ENCODE measurements around the gene INPP4A.

DNA sequence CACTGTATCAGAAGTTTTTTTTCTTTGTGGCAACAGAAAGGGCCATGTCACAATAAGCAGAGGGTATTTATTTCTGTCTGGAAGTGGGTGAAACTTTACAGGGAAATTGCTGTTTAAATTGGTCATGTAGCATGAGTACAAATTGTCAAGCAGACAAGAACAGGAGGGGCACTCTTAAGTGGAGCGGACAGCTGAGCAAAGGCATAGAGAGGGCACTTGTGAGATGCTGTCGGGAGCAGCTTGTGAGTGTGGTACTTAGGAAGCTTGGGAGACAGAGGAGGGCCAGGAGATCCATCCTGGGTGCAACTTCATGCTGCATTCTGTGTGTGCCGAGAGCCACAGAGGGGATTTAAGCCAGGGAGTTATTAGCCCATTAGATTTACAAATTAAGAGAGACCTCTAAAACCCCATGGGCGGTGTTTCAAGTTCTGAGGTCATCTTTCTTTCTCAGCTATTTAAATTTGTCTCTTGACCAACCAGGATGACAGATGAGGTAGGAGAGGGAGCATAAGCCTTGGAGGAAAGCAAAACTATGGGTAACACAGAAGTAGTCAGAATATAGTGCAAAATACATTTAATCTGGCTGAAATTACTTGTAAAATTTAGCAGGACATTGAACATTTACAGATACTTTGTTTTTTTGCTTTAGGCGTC, 30.4 kb downstream of the INPP4A start:
- TF ChIP-seq ASH2L (IDR thresholded peaks at IDR 0.05; ENCODE audit: insufficient read length, low read depth, low read length) (no peak), EP300 (IDR thresholded peaks at IDR 0.05; ENCODE audit: low read depth in 2 of 2, low read length in 2 of 2) (no peak), EP300 (CRISPR knock-in tag; IDR thresholded peaks at IDR 0.05; ENCODE audit: borderline replicate concordance) (no peak), ZNF878 (CRISPR knock-in tag; IDR thresholded peaks at IDR 0.05) (no peak), ZFP62 (CRISPR knock-in tag; IDR thresholded peaks at IDR 0.05) (no peak), MAFF (IDR thresholded peaks at IDR 0.05; ENCODE audit: low read depth, low read length) (no peak), NFATC3 (CRISPR knock-in tag; IDR thresholded peaks at IDR 0.05) (no peak), ZNF451 (CRISPR knock-in tag; IDR thresholded peaks at IDR 0.05) (no peak)
- TF ChIP-seq, protein P1, sequence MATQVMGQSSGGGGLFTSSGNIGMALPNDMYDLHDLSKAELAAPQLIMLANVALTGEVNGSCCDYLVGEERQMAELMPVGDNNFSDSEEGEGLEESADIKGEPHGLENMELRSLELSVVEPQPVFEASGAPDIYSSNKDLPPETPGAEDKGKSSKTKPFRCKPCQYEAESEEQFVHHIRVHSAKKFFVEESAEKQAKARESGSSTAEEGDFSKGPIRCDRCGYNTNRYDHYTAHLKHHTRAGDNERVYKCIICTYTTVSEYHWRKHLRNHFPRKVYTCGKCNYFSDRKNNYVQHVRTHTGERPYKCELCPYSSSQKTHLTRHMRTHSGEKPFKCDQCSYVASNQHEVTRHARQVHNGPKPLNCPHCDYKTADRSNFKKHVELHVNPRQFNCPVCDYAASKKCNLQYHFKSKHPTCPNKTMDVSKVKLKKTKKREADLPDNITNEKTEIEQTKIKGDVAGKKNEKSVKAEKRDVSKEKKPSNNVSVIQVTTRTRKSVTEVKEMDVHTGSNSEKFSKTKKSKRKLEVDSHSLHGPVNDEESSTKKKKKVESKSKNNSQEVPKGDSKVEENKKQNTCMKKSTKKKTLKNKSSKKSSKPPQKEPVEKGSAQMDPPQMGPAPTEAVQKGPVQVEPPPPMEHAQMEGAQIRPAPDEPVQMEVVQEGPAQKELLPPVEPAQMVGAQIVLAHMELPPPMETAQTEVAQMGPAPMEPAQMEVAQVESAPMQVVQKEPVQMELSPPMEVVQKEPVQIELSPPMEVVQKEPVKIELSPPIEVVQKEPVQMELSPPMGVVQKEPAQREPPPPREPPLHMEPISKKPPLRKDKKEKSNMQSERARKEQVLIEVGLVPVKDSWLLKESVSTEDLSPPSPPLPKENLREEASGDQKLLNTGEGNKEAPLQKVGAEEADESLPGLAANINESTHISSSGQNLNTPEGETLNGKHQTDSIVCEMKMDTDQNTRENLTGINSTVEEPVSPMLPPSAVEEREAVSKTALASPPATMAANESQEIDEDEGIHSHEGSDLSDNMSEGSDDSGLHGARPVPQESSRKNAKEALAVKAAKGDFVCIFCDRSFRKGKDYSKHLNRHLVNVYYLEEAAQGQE (IDR thresholded peaks at IDR 0.05; ENCODE audit: borderline replicate concordance in 1 of 2, low read depth in 1 of 2, low read length in 2 of 2): no peak
- TF ChIP-seq, protein P2, sequence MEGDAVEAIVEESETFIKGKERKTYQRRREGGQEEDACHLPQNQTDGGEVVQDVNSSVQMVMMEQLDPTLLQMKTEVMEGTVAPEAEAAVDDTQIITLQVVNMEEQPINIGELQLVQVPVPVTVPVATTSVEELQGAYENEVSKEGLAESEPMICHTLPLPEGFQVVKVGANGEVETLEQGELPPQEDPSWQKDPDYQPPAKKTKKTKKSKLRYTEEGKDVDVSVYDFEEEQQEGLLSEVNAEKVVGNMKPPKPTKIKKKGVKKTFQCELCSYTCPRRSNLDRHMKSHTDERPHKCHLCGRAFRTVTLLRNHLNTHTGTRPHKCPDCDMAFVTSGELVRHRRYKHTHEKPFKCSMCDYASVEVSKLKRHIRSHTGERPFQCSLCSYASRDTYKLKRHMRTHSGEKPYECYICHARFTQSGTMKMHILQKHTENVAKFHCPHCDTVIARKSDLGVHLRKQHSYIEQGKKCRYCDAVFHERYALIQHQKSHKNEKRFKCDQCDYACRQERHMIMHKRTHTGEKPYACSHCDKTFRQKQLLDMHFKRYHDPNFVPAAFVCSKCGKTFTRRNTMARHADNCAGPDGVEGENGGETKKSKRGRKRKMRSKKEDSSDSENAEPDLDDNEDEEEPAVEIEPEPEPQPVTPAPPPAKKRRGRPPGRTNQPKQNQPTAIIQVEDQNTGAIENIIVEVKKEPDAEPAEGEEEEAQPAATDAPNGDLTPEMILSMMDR (CRISPR knock-in tag; IDR thresholded peaks at IDR 0.05): no peak
- TF ChIP-seq, protein P3, sequence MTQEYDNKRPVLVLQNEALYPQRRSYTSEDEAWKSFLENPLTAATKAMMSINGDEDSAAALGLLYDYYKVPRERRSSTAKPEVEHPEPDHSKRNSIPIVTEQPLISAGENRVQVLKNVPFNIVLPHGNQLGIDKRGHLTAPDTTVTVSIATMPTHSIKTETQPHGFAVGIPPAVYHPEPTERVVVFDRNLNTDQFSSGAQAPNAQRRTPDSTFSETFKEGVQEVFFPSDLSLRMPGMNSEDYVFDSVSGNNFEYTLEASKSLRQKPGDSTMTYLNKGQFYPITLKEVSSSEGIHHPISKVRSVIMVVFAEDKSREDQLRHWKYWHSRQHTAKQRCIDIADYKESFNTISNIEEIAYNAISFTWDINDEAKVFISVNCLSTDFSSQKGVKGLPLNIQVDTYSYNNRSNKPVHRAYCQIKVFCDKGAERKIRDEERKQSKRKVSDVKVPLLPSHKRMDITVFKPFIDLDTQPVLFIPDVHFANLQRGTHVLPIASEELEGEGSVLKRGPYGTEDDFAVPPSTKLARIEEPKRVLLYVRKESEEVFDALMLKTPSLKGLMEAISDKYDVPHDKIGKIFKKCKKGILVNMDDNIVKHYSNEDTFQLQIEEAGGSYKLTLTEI (CRISPR knock-in tag; conservative IDR thresholded peaks at IDR 0.05): no peak
